GM12891 (cell line): Measurements from ENCODE around the gene CCND2. TPM values are rescaled to one million over a fixed set of nuclear protein-coding genes. Genes with fewer than 3 reads are reported as not detected.
A peak's percentile ranks its signal among the peaks of the same experiment; 100 is the strongest.

Experiments
- DNase-seq: peaks from one replicate; pipeline ENCODE4 v3.0.0; 2011; ENCODE audit warnings: low spot score; ENCODE audit not compliant: insufficient read length
- FAIRE-seq: peaks from 2 replicates; lab custom pipeline; 2011; peaks lifted over from hg19 to GRCh38; lab: Jason Lieb, UNC
- PAX5 ChIP-seq: IDR thresholded peaks from 2 replicates; pipeline ENCODE4 v1.6.1; 2011; ENCODE audit warnings: low read length, moderate library complexity, mild to moderate bottlenecking; ENCODE audit not compliant: insufficient read depth, severe bottlenecking
- POLR2A ChIP-seq: IDR thresholded peaks from 2 replicates; pipeline ENCODE4 v1.6.1; 2011; ENCODE audit warnings: low read depth, low read length, control low read depth
- POLR2AphosphoS5 ChIP-seq: IDR thresholded peaks from 2 replicates; pipeline ENCODE4 v1.6.1; 2011; ENCODE audit warnings: low read depth, low read length, control low read depth
- POU2F2 ChIP-seq: IDR thresholded peaks from 2 replicates; pipeline ENCODE4 v1.6.1; 2011; ENCODE audit warnings: low read depth, mild to moderate bottlenecking, control low read depth, low read length, moderate library complexity
- SPI1 ChIP-seq: IDR thresholded peaks from 2 replicates; pipeline ENCODE4 v1.6.1; 2011; ENCODE audit warnings: low read depth, low read length, control low read depth
- TAF1 ChIP-seq: IDR thresholded peaks from 2 replicates; pipeline ENCODE4 v1.6.1; 2011; ENCODE audit warnings: low read depth, low read length, control low read depth
- polyA plus RNA-seq: library from polyadenylated mRNA; unstranded; fragments of >200 nt; gene quantifications from one replicate; pipeline ENCODE4 v1.2.1, GENCODE V29; 2012; ENCODE audit warnings: low read depth, missing spikeins, inconsistent platforms; ENCODE audit not compliant: missing spikeins

The CCND2 gene
- 64.3 TPM for polyA plus RNA-seq

DNA sequence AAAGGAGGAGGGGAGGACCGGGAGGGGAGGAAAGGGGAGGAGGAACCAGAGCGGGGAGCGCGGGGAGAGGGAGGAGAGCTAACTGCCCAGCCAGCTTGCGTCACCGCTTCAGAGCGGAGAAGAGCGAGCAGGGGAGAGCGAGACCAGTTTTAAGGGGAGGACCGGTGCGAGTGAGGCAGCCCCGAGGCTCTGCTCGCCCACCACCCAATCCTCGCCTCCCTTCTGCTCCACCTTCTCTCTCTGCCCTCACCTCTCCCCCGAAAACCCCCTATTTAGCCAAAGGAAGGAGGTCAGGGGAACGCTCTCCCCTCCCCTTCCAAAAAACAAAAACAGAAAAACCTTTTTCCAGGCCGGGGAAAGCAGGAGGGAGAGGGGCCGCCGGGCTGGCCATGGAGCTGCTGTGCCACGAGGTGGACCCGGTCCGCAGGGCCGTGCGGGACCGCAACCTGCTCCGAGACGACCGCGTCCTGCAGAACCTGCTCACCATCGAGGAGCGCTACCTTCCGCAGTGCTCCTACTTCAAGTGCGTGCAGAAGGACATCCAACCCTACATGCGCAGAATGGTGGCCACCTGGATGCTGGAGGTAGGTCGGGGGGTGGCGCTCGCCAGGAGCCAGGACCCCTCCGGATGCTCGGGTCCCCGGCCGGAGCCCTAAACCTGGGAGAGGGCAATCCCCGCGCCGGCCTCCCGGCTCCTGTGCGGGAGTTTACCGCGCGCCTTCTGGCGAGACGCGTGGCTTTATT is at the start of gene CCND2:
CCND2 (plus strand) TSS at position 111 of the 744 bp plus-strand sequence; CDS start at position 390, 279 bp downstream.
- FAIRE-seq: peak; percentile 96
- peak; percentile 71 for DNase-seq
- peak; percentile 98 for TF ChIP-seq POLR2A
- TF ChIP-seq POLR2AphosphoS5: peak; percentile 98
- no peak for TF ChIP-seq PAX5
- no peak for TF ChIP-seq SPI1
- peak; percentile 70; the same call in 1 of the 2 replicates for TF ChIP-seq POU2F2
- peak; percentile 94 for TF ChIP-seq TAF1

DNA sequence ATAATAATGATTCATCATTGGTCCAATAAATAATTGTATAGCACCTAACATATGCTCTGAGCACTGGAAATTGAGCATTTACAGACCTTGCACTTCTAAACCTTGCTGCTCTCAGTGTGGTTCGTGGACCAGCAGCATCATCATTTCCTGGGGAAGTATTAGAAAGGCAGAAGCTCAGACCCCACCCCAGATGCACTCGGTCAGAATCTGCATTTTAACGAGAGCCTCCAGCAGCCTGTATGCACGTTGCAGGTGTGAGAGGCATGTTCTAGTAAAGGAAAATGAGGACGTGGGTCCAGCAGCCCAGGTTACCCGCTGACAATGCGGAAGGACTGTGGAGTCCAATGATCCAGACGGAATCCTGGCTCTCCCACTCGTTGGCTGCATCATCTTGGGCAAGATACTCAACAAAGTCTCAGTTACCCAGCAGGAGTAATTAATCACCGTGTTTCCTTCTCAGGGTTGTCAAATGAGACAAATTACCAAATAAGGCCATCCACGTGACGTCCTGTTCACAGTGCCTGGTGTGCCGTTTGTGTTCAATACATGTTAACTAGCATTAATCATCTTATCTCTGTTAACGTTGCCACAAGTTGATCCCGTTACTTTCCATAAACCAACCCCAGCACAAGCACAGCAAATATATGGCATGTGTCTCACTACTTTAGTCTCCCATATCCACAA is 49.2 kb upstream of the CCND2 start:
- TF ChIP-seq TAF1 (no peak), SPI1 (no peak), POLR2A (no peak), PAX5 (no peak), POLR2AphosphoS5 (no peak), POU2F2 (no peak)
- FAIRE-seq: peak; percentile 82
- DNase-seq: no peak

DNA sequence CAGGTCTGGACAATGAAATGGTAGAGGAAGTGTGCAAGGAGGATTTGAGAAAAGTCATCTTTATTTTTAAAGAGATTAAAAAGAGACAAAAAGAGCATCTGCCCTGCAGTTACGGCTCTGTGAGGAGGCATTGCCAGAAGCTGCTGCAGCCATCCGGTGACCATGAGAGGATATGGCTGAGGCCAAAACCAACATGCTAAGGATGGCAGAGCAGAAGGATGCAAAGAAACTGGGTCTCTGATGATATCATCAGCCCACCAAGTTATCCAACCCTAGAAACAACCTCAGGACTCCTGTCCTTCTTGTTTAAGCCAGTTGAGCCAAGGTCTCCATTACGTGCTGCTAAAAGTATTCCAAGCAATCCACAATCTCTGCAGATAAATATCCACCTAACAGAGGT is 48.0 kb upstream of the CCND2 start:
- no peak for TF ChIP-seq POLR2AphosphoS5
- TF ChIP-seq POLR2A: no peak
- DNase-seq: no peak
- no peak for FAIRE-seq

DNA sequence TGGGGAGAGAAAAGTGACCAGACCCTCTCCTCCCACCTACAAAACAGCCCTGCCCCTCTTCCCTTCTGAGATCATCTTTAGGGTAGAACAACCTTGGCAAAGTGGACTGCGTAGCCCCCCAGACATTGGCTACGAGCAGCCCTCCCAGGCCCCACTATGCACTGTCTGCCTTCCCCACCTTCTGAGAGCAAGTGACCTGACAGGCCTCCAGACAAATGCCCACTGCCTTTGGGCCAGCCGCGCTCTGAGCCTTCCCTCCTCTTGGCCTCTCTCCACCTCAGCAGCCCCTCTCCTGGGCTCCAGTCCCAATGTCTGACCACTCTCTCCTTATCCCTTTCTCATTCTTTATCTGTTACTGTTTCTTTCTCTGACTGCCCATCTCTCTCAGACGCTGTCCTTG is 46.5 kb upstream of the CCND2 start:
- DNase-seq (no peak), FAIRE-seq (no peak)
- TF ChIP-seq PAX5 (no peak), POU2F2 (no peak), SPI1 (no peak), POLR2A (no peak), POLR2AphosphoS5 (no peak), TAF1 (no peak)

DNA sequence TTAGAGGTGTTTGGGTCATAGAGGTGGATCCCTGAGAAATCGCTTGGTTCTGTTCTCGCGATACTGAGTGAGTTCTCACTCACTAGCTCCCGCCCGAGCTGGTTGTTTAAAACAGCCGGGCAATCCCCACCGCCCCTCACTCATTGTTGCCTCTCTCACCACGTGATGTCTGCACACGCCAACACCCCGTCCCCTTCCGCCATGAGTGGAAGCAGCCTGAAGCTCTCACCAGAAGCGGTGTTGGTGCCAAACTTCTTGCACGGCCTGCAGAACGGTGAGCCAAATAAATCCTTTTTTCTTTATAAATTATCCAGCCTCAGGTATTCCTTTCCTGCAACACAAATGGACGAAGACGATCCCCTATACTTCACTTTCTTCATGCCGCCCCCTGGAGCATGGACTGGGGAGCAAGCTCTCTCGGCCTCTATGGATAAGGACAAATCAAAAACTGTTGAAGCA is 45.4 kb upstream of the CCND2 start:
- no peak for DNase-seq
- TF ChIP-seq TAF1: no peak
- no peak for TF ChIP-seq POLR2AphosphoS5
- TF ChIP-seq POU2F2: no peak
- TF ChIP-seq POLR2A: no peak
- no peak for TF ChIP-seq SPI1
- no peak for TF ChIP-seq PAX5
- no peak for FAIRE-seq

DNA sequence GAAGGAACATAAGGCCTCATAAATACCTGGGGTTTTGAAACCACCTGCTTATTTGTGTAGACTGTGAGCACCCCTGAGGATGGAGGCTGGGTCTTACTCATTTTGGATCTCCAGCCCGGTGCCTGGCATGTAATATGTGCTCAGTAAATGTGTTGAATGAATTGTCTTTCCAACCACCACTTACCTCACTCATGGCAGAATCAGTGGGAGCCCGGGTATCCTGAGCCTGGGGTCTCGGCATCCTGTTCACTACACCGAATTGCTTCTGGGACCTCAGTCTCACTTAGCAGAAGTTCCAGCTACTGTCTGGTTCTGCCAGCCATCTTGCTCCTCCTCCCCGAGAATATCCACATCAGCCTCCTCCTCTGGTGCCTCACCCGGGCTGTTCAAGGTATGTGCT is 43.0 kb upstream of the CCND2 start:
- no peak for TF ChIP-seq PAX5
- no peak for TF ChIP-seq POLR2AphosphoS5
- TF ChIP-seq POLR2A: no peak
- no peak for TF ChIP-seq TAF1
- TF ChIP-seq POU2F2: no peak
- TF ChIP-seq SPI1: no peak
- DNase-seq (no peak), FAIRE-seq (no peak)

DNA sequence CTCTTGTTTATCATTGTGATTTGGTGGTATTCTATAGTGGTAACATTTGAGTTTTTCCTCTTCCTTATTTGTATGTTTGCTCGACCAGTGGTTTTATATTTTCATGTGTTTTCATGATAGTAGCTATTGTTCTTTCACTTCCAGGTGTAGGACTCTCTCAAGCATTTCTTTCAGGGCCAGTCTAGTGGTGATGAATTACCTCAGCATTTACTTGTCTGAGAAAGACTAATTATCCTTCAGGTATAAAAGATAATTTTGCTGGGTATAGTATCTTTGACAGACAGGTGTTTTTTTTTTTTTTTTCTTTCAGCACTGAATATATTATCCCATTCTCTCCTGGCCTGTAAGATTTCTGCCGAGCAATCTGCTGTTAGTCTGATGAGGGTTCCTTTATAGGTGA is 35.0 kb upstream of the CCND2 start:
- TF ChIP-seq SPI1: no peak
- no peak for TF ChIP-seq POU2F2
- no peak for TF ChIP-seq POLR2AphosphoS5
- TF ChIP-seq TAF1: no peak
- TF ChIP-seq PAX5: no peak
- FAIRE-seq: no peak
- no peak for DNase-seq

DNA sequence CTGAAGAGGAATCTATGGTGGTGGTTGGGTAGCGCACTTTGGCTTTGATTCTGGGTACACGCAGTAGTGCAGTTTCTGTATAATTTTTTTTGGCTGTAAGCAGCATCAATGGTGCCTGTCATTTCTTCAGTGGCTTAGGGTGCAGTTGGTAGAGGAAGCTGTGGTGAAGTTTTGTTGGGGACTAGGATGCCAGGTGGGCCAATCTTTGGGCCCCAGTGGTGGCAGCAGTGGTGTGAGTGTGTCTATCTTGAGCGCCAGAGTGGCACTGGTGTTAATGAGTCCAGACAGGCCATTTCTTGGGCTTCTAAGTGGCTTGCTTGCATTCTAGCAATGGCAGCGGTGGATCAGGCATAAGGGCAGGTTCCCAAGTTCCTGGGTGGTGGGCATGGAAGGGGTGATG is 33.8 kb upstream of the CCND2 start:
- FAIRE-seq (no peak), DNase-seq (no peak)
- TF ChIP-seq POLR2A (no peak), TAF1 (no peak), PAX5 (no peak), POLR2AphosphoS5 (no peak), POU2F2 (no peak), SPI1 (no peak)

DNA sequence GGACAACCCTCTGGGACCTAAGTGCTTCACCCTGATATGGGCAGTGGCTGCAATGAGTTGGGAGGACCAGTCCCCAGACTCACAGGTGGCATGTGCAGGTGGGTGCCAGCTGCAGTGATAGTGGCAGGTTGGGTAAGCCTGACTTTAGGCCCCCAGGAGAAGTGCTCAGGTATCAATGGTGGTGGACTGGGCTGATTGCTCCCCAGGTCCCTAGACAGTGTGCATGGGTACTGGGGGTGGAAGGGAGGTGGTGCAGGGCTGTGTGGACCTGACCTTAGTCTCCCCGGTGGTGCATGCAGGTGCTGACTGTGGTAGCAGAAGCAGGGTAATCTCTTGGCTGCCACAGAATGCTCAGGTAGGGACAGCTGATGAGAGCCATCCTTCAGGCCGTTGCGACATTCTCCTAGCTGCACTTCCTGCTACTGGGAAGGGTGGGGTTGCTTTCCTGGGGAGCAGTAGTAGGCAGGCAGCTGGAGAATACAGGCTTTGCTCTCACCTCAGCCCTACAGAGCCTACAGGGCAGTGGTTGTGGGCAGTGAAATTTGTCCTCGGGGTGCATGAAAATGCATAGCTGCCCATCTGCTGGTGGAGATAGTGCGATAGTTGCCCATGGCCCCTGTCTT is 33.3 kb upstream of the CCND2 start:
- DNase-seq (no peak), FAIRE-seq (no peak)
- TF ChIP-seq PAX5 (no peak), POLR2AphosphoS5 (no peak), POU2F2 (no peak), POLR2A (no peak), TAF1 (no peak), SPI1 (no peak)

DNA sequence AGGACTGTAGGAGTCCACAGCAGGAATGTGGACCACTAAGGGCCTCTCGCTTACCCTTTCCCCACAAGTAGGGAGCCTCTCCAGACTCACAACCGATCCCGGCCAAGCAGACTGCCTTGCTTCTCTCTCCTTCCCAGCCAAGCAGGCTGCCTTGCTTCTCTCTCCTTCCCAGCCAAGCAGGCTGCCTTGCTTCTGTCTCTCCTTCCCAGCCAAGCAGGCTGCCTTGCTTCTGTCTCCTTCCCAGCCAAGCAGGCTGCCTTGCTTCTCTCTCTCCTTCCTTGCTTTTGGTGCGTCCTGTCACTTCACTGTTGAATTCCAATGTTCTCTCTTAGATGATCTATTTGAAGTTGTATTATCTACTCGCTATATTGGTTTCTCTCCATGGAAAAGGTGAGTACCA is 32.6 kb upstream of the CCND2 start:
- no peak for TF ChIP-seq POLR2A
- no peak for TF ChIP-seq POLR2AphosphoS5
- TF ChIP-seq POU2F2: no peak
- no peak for TF ChIP-seq TAF1
- TF ChIP-seq SPI1: no peak
- TF ChIP-seq PAX5: no peak
- FAIRE-seq (no peak), DNase-seq (no peak)
